HG02840 (cell line): ENCODE data around the gene PPP1CA.

Source experiments
- ATAC-seq: cut with Tn5 transposase; IDR thresholded peaks from one replicate; pipeline ENCODE4 v1.9.1; 2021; ENCODE audit warnings: mild to moderate bottlenecking, moderate library complexity, moderate number of reproducible peaks; ENCODE audit not compliant: unreplicated experiment, low FRiP score

PPP1CA gene

DNA sequence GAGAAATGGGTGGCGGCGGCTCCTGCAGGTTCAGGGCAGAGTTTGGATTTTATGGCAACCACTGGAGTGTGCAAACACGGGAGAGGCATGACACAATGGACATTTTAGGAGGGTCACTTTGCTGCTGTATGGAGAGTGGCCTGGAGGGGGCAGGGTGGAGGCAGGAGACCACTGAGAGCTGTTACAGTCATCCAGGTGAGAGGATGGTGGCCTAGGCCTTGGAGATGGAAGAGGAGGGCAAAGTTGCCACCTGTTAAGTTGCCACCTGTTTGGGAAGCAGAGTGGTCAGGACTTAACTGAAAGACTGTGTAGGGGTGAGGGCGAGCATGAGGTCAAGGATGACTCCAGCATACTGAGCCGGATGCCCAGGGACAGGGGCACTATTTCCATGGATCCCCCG, 12.2 kb downstream of the PPP1CA start:
- ATAC-seq, result no peak

GRCh38 chr11:67387518-67387917, 14.1 kb downstream of the PPP1CA start:
- no peak for ATAC-seq

DNA sequence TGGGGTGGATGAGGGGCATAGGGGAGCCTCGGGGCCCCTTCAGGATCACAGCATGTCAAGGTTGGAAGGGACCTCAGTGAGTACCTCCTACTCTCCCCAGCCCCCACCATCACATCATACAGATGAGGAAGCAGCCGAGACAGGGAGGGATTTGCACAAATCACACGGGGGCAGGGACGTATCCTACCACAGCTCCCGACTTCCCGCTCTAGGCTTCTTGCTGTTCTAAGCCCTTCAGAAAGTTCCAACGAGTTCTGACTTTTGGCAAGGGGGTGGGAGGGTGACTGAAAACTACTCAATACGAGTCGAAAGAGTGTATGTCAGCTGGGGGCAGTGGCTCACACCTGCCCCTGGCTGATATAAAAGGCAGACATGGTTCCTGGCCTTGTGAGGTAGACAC, 14.6 kb downstream of the PPP1CA start:
- ATAC-seq, result no peak

DNA sequence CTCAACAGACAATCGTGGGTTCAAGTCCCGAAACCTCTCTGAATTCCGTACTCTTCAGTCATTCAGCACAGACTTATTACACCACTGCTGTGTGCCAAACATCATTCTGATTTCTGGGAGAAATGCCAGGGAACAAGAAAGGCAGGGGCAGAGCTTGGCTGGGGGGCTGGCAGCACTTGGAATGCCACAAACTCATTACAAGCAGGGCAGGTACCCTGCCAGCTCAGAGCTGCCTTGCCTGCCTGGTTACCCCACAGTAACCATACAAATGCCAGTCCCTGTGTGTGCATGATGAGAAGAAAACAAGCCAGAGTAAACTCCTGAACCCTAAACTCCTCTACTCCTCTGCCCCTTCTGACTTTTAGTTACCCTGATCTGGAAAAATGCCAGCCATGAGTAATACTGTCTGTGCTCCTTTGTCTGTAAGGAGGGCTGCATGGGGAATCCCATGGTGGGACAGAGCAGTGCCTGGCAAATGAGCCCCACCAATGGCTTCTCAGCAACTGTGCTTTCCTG, 16.7 kb downstream of the PPP1CA start:
- no peak for ATAC-seq

DNA sequence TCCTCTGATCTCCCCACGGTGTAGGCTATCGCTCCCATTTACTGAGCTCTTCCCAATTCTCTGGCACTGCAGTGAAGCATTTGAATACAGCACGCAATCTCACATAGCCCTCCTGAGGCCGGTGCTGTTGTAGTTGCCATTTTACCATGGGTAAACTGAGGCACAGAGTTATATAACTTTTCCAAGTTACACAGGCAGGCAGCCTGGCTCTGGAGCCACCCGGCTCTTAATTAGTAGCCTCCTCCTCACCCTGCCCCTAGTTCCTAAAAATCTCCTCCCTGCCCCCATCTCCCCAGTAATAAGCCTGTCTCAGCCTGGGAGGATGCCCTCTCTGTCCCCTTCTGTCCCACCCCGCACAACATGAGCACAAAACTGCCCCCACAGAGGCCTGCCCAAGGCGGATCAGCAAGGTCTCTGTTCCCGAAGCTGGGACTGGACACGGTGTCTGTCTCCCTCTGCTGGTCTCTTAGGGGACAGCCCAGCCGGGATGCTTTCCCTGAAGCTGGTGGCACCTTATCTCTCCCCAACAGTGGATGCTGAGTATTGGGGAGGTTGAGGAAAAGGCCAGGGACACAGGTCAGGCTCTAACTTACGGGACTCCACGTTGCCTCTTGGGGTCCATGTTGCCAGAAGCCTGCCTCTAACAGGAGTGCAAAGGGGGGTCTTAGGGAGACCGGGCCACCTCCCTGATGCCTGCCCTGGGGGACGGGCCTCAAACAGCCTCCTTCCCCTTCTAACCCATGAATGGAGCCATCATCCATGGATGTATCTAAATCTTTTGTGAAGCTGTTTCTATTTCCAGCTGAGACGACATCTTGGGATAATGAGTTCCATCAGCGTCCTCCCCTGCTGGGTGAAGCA, 19.2 kb downstream of the PPP1CA start:
- ATAC-seq, result no peak

DNA sequence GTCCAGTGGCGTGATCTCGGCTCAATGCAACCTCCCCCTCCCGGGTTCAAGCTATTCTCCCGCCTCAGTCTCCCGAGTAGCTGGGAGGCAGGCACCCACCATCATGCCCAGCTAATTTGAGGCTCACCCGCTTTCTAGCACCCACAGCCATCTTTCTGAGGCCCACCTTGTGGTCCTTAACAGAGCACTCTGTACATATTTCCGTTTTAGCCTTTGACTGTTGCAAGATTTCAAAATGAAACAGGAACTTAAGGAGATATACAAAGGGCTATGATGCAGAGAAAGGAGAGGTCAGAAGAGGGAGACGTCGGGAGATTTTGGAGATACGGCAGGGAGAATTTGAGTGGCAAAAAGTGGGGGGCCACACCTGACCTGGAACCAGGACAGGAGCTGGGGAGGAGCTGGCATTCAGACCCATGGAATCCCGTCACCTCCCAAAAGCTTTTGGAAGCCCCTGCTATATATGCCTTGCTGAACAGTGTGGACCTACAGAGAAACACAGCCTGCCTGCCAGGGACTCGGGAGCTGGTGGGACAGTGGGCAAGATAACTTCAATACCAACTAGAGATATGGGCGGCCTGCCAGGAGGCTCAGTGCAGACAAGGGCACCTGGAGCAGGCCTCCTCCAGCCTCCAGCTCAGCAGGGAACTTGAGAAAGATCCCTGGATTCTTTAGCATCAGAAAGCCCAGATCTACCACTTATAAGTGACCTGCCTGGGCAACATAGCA, 20.2 kb downstream of the PPP1CA start:
- no peak for ATAC-seq

- ATAC-seq, result no peak
Measured at GRCh38 chr11:67379061-67380058, 22.3 kb downstream of the PPP1CA start.

DNA sequence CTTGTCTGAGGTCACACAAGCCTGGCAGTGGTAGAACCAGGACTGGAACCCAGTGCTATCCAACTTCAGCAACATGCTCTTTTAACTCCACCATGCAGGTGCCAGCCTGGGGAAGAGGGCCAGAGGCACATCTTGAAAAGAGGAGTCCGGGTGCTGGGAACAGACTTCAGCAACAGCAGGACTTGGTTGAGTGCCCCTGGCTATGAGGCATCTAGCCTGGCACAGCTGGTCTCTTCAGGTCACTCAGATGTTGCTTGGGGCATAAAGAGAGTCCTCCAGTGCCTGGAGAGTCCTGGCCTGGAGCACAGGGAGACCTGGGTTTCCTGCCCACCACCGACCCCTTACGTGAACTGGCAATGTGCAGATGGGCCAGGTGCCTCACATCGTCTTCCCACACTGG, 23.1 kb downstream of the PPP1CA start:
- ATAC-seq, result no peak

GRCh38 chr11:67376873-67377808, 24.5 kb downstream of the PPP1CA start:
- no peak for ATAC-seq

DNA sequence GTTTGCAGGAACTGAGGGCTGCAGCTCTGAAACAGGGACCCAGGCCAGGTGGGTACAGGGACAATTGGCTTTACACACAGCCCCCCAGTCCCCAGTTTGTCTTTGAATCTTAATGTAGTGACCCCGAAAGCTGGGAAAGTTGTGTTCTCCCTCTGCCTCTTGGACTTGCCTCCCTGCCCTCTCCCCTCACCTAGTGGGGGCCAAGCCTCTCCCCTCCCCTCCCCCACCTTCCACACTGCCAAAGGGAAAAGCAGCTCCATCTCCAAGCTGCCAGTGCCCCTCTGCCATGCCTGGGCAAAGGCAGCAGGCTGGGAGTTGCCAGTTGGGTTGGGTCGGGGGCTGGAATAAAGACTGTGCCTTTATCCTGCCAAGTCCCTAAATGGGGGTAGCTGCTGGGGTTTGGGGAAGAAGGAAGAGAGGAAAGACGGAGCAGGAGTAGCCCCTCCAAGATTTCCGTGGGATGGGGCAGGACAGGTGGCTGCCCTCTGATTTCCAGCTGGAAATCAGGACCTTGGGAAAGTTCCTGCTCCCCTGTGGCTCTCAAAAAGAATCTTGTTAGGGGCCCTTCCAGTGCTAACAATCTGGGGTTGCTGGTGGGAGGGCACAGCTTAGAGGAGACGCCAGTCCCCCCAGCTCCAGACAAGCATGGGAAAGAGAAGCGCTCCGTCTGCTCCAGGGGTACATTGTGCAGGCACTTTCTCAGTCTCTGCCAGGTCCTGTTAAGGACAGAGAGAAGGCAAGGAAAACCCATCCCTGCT, 25.4 kb downstream of the PPP1CA start:
- ATAC-seq, result no peak

GRCh38 chr11:67375320-67376055, 26.2 kb downstream of the PPP1CA start:
- ATAC-seq, result no peak

DNA sequence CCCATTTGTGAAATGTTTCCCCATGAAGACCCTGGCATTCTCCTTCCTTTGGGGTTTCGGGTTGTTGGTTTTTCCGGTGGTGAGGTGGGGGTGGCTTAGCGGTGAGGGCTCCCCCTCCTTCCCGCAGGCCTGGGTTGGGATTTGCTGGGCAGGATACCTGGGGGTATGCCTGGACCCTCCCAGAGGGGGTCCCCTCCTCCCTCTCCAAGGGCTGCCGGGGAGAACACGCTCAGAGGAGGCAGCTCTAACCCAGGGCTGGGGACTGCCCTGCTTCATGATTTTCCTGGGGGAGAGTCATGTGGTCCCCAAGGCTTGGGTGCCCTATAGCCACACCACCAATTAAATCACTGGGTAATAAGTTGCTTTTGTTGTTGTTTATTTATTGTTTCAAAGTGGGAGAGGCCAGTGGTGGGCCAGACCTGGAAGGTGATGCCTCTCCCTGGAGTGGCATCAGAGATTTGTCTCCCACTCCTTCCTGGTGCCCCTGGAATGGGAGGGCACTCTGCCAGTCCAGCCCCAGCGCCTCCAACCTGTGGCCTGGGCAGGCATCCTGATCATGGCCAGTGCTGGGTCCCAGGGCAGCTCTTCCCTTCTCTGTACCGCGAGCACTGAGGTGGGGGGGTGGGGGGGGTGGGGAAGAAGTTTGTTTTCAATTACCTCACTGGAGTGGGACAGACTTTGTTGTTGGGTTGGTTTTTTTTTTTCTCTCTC, 26.9 kb downstream of the PPP1CA start:
- ATAC-seq, result no peak

DNA sequence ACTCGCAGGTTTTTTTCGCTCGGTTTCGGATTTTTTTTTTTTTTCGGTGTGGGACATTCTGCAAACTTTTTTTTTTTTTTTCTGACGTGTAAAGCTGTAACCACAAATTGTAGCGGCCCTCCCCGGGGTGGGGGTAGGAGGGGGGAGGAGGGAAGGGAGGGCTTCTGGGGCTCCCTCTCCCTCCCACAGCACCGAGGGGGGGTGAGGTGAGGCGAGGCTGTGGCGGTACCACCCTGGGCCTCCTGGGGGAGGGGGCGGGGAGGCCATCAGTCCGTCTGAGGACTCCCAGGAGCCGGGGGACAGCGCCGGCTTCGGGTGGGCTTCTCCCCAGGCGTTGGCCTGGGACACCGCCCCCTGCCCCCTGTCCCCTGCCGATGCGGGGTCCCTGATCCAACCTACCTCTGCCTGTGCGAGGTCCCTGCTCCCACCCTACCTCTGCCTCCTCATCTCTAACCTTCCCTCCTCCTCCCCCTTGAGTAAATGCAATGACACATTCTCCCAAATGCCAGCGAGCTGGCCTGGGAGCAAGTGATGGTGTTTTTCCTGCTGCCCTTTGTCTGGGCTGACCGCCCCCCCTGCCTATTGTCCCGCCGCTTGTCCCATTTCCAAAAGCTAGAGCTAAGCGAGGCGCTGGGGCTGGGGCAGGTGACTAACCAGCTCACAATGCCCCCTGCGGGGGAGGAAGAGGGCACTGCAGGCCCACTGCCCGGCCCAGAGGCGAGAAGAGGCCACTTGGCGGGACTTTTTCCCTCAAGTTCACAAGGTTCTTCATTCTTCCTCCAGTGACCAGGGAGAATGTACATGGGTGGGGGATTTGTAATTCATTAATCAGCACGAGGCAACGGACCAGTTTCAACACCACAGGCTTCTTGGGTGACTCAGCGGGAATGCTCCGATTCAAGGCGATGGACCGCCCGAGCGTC, 27.7 kb downstream of the PPP1CA start:
- ATAC-seq, result no peak

GRCh38 chr11:67372993-67373647, 28.5 kb downstream of the PPP1CA start, which contains the start of gene CLCF1:
Gene CLCF1 (minus strand): TSS chr11:67373598. CDS start chr11:67373539, 59 bp downstream.
- ATAC-seq, result no peak

GRCh38 chr11:67372321-67372992, 29.2 kb downstream of the PPP1CA start:
- ATAC-seq, result no peak
